Gastroesophageal sphincter (tissue), 4 donors: Measurements from ENCODE around the gene FZD10. TPM values are rescaled to one million over a fixed set of nuclear protein-coding genes. Genes with fewer than 3 reads are reported as not detected.

Experiments used
- ATAC-seq: fragments of 150-250 bp; one replicate; pipeline ENCODE4 v1.9.1; 2016; ENCODE audit warnings: mild to moderate bottlenecking, moderate library complexity
- H3K27ac ChIP-seq, 4 donors: fragments of 200-600 bp; sonication (generic) in 3 of 4; 1 replicate in 3 of 4; 2 replicates in 1 of 4; pipeline ENCODE4 v1.5.1; 2016 to 2019
- H3K27me3 ChIP-seq: fragments of 200-600 bp; sonication (generic); one replicate; pipeline ENCODE4 v1.5.1; 2019
- H3K36me3 ChIP-seq, 2 donors: fragments of 200-600 bp; sonication (generic); one replicate each; pipeline ENCODE4 v1.5.1; 2019; ENCODE audit warnings: control low read depth in 1 of 2
- H3K4me1 ChIP-seq, 3 donors: fragments of 200-600 bp; sonication (generic); 1 replicate in 2 of 3; 2 replicates in 1 of 3; pipeline ENCODE4 v1.5.1; 2016 to 2019; ENCODE audit warnings: control low read depth in 2 of 3
- H3K4me3 ChIP-seq, 2 donors: fragments of 200-600 bp; sonication (generic); one replicate each; pipeline ENCODE4 v1.5.1; 2019; ENCODE audit warnings: mild to moderate bottlenecking in 1 of 2, moderate library complexity in 1 of 2
- H3K9me3 ChIP-seq, 3 donors: fragments of 200-600 bp; sonication (generic); one replicate each; pipeline ENCODE4 v1.5.1; 2017 to 2019; ENCODE audit warnings: control low read depth in 2 of 3
- CTCF ChIP-seq, 4 experiments: fragments of 200-600 bp in 2 of 4; fragments of 450-650 bp in 2 of 4; sonication (generic) in 1 of 4; IDR thresholded peaks; one replicate each; pipeline ENCODE4 v1.5.1; 2017 to 2019; ENCODE audit warnings: antibody characterized with exemption in 4 of 4, mild to moderate bottlenecking in 2 of 4, moderate library complexity in 2 of 4
- EP300 ChIP-seq: sonication (generic); formaldehyde crosslinking; IDR thresholded peaks from one replicate; pipeline ENCODE4 v1.6.1; 2017; ENCODE audit warnings: antibody characterized with exemption, mild to moderate bottlenecking
- POLR2A ChIP-seq, 2 donors: fragments of 450-650 bp; IDR thresholded peaks; one replicate each; pipeline ENCODE4 v1.6.1; 2017; ENCODE audit warnings: antibody characterized with exemption in 2 of 2, mild to moderate bottlenecking in 2 of 2, moderate library complexity in 1 of 2
- POLR2AphosphoS5 ChIP-seq: sonication (generic); formaldehyde crosslinking; IDR thresholded peaks from one replicate; pipeline ENCODE4 v1.6.1; 2017; ENCODE audit warnings: antibody characterized with exemption
- WGBS, 2 donors: methylation state at CpG; one replicate each; pipeline ENCODE4 v1.1.5; 2018; ENCODE audit warnings: low coverage in 1 of 2; 5-methylcytosine and 5-hydroxymethylcytosine counted together
- total RNA-seq, 4 donors: library from RNA; depleted of rRNA; stranded (reverse); fragments of >200 nt; gene quantifications; one replicate each; pipeline ENCODE4 v1.1.0, GENCODE V29; 2016

FZD10 gene
- total RNA-seq, 4 donors from 2014 or later, result 0.94 to 1.6 (median 1.1) TPM; not detected in 1

GRCh38 chr12:130214686-130215395, 52.6 kb downstream of the FZD10 start:
- 51 to 60% methylated on average over 13 to 16 of the region's 16 CpGs for WGBS, 2 donors
- ATAC-seq, result no peak
- Histone ChIP-seq H3K9me3 (peaks cover 0 to 5% (median 0%) of the 10 kb centered on the region in 3 donors), H3K4me3 (no peak overlapping the region), H3K36me3 (no peaks in the 10 kb centered on the region), H3K27ac (no peak overlapping the region), H3K27me3 (peaks cover 40% of the 10 kb centered on the region), H3K4me1 (no peaks in the 10 kb centered on the region)
- TF ChIP-seq EP300, result no peak
- no peak for TF ChIP-seq POLR2AphosphoS5
- TF ChIP-seq CTCF (IDR thresholded peaks at IDR 0.05), result no peak
- no peak for TF ChIP-seq POLR2A (IDR thresholded peaks at IDR 0.05)

Other genes starting within 250 kb of the FZD10 start
- not detected for gene PIWIL1, start 175.4 kb downstream of the FZD10 start, total RNA-seq